GM18868 (cell line): Measurements from ENCODE around the gene STX16.

Experiments
- ATAC-seq: cut with Tn5 transposase; IDR thresholded peaks from one replicate; pipeline ENCODE4 v1.9.1; 2021; ENCODE audit warnings: mild to moderate bottlenecking, moderate library complexity; ENCODE audit not compliant: unreplicated experiment

STX16 gene

GRCh38 chr20:58618351-58619076 lies 32.6 kb upstream of the STX16 start:
- ATAC-seq = no peak

DNA sequence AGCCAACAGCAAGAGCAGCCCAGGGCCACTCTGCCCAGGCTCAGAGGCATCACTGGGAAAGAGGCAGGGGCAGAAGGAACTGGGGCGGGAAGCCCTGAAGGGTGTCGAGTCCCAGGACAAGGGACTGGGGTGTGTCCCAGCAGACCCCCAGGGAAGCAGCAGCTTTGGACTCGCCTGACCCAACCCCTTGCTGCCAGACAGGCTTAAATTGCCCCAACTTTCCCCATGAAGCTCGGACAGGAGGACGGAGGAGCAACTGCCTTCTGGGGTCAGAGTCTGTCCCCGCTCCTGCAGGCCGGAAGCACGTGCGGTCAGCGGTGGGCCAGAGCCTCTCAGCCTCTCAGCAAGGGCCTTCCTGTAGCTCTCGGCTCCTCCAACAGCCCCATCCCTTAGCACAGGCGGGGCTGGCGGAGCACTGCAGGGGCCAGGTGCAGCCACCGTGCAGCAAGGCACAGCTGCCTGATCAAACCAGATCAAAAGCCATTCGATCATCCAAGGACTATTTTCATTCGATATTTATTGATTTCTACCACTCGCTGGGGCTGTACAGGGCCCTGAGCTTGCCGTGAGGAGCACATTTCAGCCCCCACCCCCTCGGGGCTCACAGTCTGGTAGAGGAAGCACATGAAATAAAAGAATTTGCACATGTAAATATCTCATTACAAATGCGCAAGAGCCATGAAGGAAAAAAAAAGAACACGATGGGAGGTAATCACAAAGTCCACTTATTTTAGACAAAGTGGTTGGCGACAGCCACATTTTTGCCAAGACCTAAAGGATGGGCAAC lies 31.8 kb upstream of the STX16 start:
- ATAC-seq = no peak

DNA sequence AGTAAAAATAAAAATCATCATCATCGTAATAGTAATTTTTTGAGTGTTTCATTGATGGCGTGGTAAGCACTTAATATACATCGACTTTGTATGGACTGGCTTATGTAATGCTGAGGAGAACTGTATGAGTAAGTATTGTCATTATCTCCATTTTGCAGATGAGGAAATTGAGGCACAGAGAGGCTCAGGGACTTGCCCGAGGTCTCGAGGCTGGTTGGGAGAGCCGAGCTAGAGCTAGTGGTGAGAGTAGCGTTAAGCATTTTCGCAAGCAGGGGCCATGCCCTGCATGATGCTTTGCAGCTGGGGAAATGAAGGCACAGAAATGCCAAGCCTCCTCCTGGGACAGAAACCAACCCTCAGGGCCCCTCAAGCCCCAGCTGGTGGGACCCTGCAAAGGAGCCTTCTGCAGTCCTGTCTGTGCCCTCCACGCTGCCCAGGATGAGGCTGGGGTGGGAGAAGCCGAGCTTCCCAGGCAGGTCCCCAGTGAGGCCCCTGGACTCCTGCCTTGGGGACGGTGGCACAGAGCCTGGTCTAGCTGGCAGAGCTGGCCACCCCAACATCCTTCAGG lies 31.1 kb upstream of the STX16 start:
- no peak for ATAC-seq

DNA sequence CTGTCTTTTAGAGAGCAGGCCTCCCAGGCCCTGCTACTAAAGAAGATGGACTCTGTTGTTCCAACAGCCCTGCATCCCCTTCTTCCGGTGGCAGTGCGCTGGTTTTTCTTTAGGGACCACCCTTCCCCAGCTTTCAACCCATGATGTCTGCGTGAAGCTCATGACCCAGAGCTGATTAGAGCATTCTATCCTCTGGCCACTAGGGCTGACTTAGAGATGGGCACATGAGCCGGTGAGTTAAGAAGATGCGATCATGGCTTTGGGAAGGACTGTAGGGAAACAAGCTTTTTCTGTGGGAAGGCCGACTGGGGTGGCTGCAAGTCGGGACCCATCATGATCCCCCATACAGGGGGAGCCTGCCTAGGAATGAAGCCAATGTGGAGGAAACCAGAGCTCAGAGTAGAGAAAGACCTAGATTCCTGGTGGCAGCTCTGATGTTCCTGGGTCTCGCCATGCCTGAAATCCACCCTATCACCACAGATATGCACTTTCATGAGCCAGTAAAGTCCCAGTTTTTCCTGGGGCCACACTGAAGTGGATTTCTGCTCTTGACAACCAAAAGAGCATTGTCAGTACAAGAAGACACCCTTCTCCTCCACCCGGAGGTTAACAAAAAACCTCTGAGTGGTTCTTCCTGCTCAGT lies 29.1 kb upstream of the STX16 start:
- no peak for ATAC-seq

DNA sequence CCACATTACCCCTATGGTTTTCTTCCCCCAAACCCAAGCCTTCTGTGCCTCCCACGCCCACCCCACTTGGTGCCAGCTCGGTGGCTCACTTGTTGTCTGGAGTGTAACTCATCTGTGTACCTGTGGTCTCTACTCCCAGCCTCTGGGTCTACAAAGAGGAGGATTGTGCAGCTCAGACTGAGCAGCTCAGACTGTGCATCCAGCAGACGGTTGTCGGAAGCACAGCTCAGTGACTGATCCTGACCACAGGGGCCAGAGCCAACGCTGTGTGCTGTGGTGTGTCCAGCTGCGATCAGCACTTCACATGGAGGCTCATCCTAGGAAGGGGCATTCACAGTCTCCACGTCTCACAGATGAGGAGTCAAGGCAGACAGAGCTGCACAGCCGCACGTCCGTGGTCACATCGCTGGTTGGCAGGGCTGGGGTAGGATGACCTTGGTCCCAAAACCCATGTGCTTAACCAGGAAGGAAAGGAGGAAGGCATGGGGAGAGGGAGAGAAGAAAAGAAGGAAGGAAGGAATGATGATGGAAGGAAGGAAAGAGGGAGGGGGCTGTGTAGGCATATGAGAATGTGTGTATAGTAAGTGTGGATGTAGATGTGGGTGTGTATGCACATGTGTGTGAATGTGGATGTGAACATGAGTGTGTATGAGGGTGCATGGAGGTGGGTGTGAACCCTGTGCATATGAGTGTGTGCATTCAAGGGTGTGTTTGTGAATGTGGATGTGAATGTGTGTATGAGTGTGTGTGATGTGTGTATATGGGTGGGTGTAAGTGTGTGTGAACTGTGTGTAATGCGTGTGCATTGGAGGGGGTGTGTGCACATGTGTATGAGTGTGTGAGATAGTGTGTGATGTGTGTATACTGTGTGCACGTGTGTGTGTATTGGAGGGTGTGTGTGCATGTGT lies 28.2 kb upstream of the STX16 start:
- no peak for ATAC-seq

DNA sequence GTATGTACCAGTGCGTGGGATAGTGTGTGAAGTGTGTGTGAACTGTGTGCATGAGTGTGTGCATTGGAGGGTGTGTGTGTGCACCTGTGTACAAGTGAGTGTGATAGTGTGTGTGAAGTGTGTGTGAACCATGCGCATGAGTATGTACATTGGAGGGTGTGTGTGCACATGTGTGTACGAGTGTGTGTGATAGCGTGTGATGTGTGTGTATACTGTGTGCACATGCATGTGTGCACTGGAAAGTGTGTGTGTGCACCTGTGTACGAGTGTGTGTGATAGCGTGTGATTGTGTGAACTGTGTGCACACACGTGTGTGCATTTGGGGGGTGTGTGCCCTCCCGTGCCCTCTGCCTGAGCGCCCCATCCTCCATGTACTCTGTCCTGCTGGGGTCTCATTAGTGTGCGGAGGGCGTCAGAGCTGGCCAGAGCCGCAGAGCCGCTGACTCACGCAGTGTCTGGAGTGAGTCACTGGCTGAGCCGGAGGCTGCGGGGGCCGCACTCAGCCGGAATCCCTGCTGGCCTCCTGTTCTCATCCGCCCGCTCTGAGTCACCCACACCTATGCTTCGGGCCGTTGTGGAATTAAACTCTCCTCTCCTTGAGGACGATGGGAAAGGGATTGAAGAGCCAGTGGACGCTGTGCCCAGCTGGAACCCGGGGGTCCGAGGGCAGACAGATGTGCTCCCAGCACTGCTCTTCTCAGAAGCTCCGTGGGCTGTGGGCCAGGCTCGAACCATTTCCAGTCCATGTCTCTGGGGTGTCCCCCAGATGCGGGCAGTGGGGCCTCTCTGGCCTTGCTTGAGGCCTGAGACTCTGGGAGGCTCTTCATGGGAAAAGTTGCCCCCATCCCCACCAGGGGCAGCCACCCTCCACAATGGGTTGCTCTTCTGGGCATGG lies 27.3 kb upstream of the STX16 start:
- ATAC-seq = no peak

- no peak for ATAC-seq
These were observed 26.4 kb upstream of the STX16 start for GRCh38 chr20:58624687-58625086.

GRCh38 chr20:58625585-58625984 lies 25.5 kb upstream of the STX16 start:
- no peak for ATAC-seq

DNA sequence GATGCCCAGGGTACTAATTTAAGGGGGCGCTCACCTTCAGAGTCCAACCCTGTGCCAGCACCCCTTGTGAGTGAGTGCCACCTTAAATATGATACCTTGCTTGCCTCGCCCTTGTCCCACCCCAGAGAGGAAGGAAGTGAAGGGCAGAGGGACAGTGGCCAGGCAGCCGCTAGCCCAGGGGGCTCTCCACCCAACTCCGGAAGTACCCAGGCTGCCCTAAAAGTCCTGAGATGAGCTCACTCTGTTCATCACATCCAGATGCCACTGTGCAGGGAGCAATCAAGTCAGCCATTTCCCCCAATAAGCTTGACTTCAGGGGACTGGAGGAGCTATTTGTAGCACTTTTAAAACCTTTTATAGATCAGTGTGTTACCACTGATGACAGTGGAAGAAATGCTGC lies 25.0 kb upstream of the STX16 start:
- no peak for ATAC-seq

- ATAC-seq = no peak
These were observed 23.6 kb upstream of the STX16 start for GRCh38 chr20:58627212-58628072.

DNA sequence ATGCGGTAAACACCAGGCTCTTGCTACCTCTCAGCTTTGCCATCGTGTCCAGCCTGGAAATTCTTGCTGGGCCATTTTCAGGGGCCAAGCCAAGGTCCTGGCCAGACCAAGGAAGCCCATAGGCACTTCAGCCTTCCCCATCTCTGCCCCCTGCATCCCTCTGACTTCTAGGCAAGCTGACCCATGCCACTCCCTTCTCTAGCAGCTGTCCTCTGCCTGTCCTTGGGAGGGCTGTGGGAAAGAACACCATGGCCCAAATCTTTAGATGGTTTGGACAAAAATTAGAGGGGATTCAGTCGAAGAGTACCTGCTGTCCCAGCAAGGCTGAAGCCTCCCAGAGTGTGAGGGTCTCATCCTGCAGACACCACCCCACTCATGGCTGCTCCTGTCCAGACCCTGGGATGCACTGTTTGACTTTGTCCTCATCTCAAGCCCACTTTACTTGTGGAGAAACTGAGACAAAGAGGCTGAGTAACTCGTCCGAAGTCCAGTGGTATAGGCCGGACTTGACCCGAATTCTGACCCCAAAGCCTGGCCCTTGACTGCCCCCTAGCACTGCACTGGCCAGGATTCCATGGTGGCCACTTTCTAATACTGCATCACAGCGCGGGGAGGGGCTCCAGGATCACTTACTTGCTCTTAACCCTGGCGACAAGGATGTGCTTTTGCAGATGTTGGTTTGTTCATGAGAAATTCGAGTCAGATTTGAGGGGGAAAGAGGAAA lies 22.4 kb upstream of the STX16 start:
- no peak for ATAC-seq

DNA sequence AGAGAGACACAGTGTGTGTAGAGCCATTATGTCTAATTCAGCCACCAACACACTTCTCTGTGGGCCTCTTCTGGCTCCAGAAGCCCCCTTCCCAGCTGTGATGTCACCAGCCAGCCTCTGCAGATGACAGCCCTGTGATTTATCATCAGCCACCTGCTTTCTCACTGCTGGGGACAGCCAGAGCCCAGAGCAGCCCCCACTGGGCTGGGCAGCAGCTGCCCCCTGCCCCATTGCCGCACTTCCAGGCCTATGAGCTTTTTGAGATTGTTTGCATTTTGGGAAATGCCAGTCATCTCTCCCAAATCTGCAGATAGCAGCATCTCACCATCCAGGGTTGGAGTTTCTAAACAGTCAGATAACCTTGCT lies 21.9 kb upstream of the STX16 start:
- no peak for ATAC-seq

DNA sequence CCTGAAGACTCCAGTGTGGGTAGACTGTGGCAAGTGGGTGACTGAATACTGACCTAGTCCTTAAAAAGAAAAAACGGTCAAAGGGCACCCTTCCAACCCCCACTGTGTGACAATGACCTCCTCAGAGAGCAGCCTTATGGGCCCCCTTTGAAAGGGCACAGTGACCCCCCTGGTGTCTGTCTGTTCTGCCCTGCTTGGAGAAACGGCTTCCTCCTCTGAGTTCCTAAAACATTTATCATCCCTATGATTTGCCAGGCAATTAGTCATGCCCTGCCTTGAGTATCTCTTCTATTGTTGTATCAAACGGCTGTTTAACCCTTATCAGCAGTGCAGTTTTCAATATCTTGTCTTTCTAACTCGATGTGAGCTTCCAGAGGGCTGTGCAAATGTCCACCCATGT lies 21.0 kb upstream of the STX16 start:
- ATAC-seq = no peak

GRCh38 chr20:58633161-58634053 lies 17.7 kb upstream of the STX16 start:
- no peak for ATAC-seq

GRCh38 chr20:58634059-58634458 lies 17.0 kb upstream of the STX16 start:
- no peak for ATAC-seq

GRCh38 chr20:58634521-58635278 lies 16.4 kb upstream of the STX16 start:
- no peak for ATAC-seq
